ENCODE measurements around the gene KDM3B. TPM values are rescaled to one million over a fixed set of nuclear protein-coding genes. Genes with fewer than 3 reads are reported as not detected.

KDM3B gene
- total RNA-seq, 1 donor from 2014 or later = 61.3 TPM

Other genes with a start within 250 kb of the KDM3B start
- gene NME5, start 213.3 kb upstream of the KDM3B start, total RNA-seq = not detected in 2 replicates
- 54.6 and 62.0 TPM in 2 replicates for gene BRD8, start 174.1 kb upstream of the KDM3B start, total RNA-seq
- 40.2 and 42.9 TPM in 2 replicates for gene KIF20A, start 173.6 kb upstream of the KDM3B start, total RNA-seq
- 36.3 and 37.4 TPM in 2 replicates for gene CDC23, start 139.4 kb upstream of the KDM3B start, total RNA-seq
- gene GFRA3, start 78.1 kb upstream of the KDM3B start, total RNA-seq = not detected in 2 replicates
- 10.5 and 12.6 TPM in 2 replicates for gene CDC25C, start 20.9 kb upstream of the KDM3B start, total RNA-seq
- 21.7 and 22.1 TPM in 2 replicates for gene FAM53C, start 14.4 kb upstream of the KDM3B start, total RNA-seq
- gene REEP2, start 86.4 kb downstream of the KDM3B start, total RNA-seq = 2.6 and 3.0 TPM in 2 replicates
- 7.5 TPM in 2 replicates for gene EGR1, start 112.8 kb downstream of the KDM3B start, total RNA-seq
- 98.4 and 102 TPM in 2 replicates for gene ETF1, start 190.6 kb downstream of the KDM3B start, total RNA-seq
- 207 and 227 TPM in 2 replicates for gene HSPA9, start 222.7 kb downstream of the KDM3B start, total RNA-seq